IPS-20b (cell line): ENCODE data around the gene GPX1.
"Not testable (repeated sequence)": the region's sequence is repeated elsewhere in the genome, so short reads cannot be mapped to it uniquely, and the experiment has no call there.

Experiments
- H3K27ac ChIP-seq: one replicate; pipeline ENCODE4 v1.5.1; 2013; ENCODE audit warnings: low read length
- H3K27me3 ChIP-seq: 2 replicates; pipeline ENCODE4 v1.6.1; 2013; ENCODE audit warnings: mild to moderate bottlenecking, low read length, inconsistent platforms; ENCODE audit not compliant: insufficient read depth
- H3K36me3 ChIP-seq: 2 replicates; pipeline ENCODE4 v1.6.1; 2013; ENCODE audit warnings: low read depth, mild to moderate bottlenecking, inconsistent platforms, low read length, moderate library complexity; ENCODE audit not compliant: insufficient read depth
- H3K4me1 ChIP-seq: 2 replicates; pipeline ENCODE4 v1.6.1; 2013; ENCODE audit warnings: mild to moderate bottlenecking, control low read depth, inconsistent platforms, low read length, moderate library complexity; ENCODE audit not compliant: insufficient read depth
- H3K4me3 ChIP-seq: 2 replicates; pipeline ENCODE4 v1.5.1; 2013; ENCODE audit warnings: mild to moderate bottlenecking, low read length, inconsistent platforms
- H3K9ac ChIP-seq: 2 replicates; pipeline ENCODE4 v1.6.1; 2013; ENCODE audit warnings: low read depth, mild to moderate bottlenecking, inconsistent platforms, low read length, moderate library complexity
- H3K9me3 ChIP-seq: 2 replicates; pipeline ENCODE4 v1.6.1; 2013; ENCODE audit warnings: mild to moderate bottlenecking, low read depth, low read length, inconsistent platforms; ENCODE audit not compliant: insufficient read depth

The GPX1 gene

GRCh38 chr3:49386056-49386756 lies 28.1 kb upstream of the GPX1 start:
- Histone ChIP-seq H3K36me3 (no peaks in the 10 kb centered on the region), H3K4me3 (no peak overlapping the region), H3K9me3 (no peaks in the 10 kb centered on the region), H3K27ac (no peak overlapping the region), H3K9ac (no peak overlapping the region), H3K4me1 (no peaks in the 10 kb centered on the region), H3K27me3 (no peaks in the 10 kb centered on the region)

GRCh38 chr3:49385617-49386016 lies 27.5 kb upstream of the GPX1 start:
- Histone ChIP-seq H3K4me1 (no peaks in the 10 kb centered on the region), H3K27ac (no peak overlapping the region), H3K4me3 (no peak overlapping the region), H3K27me3 (no peaks in the 10 kb centered on the region), H3K9ac (no peak overlapping the region), H3K36me3 (no peaks in the 10 kb centered on the region), H3K9me3 (no peaks in the 10 kb centered on the region)

- Histone ChIP-seq H3K9ac (no peak overlapping the region), H3K4me1 (no peaks in the 10 kb centered on the region), H3K4me3 (no peak overlapping the region)
These were observed 25.2 kb upstream of the GPX1 start for GRCh38 chr3:49383387-49383786.

GRCh38 chr3:49378249-49378895 lies 20.2 kb upstream of the GPX1 start:
- Histone ChIP-seq H3K9me3 (no peaks in the 10 kb centered on the region), H3K27ac (no peak overlapping the region), H3K27me3 (no peaks in the 10 kb centered on the region), H3K4me3 (no peak overlapping the region), H3K36me3 (peaks cover 25% of the 10 kb centered on the region), H3K9ac (no peak overlapping the region), H3K4me1 (no peaks in the 10 kb centered on the region)

More at GRCh38 chr3:49383387-49383786, 25.2 kb upstream of the GPX1 start:
- Histone ChIP-seq H3K27me3 (no peaks in the 10 kb centered on the region), H3K36me3 (no peaks in the 10 kb centered on the region), H3K27ac (no peak overlapping the region), H3K9me3 (no peaks in the 10 kb centered on the region)

GRCh38 chr3:49377483-49377882 lies 19.3 kb upstream of the GPX1 start:
- Histone ChIP-seq H3K4me1 (no peaks in the 10 kb centered on the region), H3K27ac (no peak overlapping the region), H3K4me3 (no peak overlapping the region), H3K9ac (no peak overlapping the region), H3K9me3 (no peaks in the 10 kb centered on the region), H3K27me3 (no peaks in the 10 kb centered on the region), H3K36me3 (peaks cover 33% of the 10 kb centered on the region)

GRCh38 chr3:49371946-49372345 lies 13.8 kb upstream of the GPX1 start:
- H3K4me1 ChIP-seq: no peaks in the 10 kb centered on the region
- no peak overlapping the region for H3K4me3 ChIP-seq
- H3K27ac ChIP-seq: no peak overlapping the region
- H3K36me3 ChIP-seq: peaks cover 68% of the 10 kb centered on the region
- no peaks in the 10 kb centered on the region for H3K9me3 ChIP-seq
- H3K9ac ChIP-seq: no peak overlapping the region
- no peaks in the 10 kb centered on the region for H3K27me3 ChIP-seq

GRCh38 chr3:49370585-49371290 lies 12.6 kb upstream of the GPX1 start:
- no peak overlapping the region for H3K9ac ChIP-seq
- H3K4me3 ChIP-seq: no peak overlapping the region
- no peak overlapping the region for H3K27ac ChIP-seq
- peaks cover 79% of the 10 kb centered on the region for H3K36me3 ChIP-seq
- no peaks in the 10 kb centered on the region for H3K27me3 ChIP-seq
- H3K9me3 ChIP-seq: no peaks in the 10 kb centered on the region
- H3K4me1 ChIP-seq: no peaks in the 10 kb centered on the region

GRCh38 chr3:49362561-49362960 lies 4.4 kb upstream of the GPX1 start:
- Histone ChIP-seq H3K9me3 (no peaks in the 10 kb centered on the region), H3K4me3 (no peak overlapping the region), H3K9ac (no peak overlapping the region), H3K27ac (no peak overlapping the region), H3K4me1 (peaks cover 8% of the 10 kb centered on the region), H3K36me3 (peaks cover 65% of the 10 kb centered on the region), H3K27me3 (no peaks in the 10 kb centered on the region)

- no peak overlapping the region for H3K27ac ChIP-seq
- H3K9me3 ChIP-seq: no peaks in the 10 kb centered on the region
- H3K4me1 ChIP-seq: peaks cover 8% of the 10 kb centered on the region
- no peaks in the 10 kb centered on the region for H3K27me3 ChIP-seq
- H3K4me3 ChIP-seq: peak overlapping the region; percentile 75; the same call in 1 of the 2 replicates
- peaks cover 61% of the 10 kb centered on the region for H3K36me3 ChIP-seq
- no peak overlapping the region; the same call in 1 of the 2 replicates for H3K9ac ChIP-seq
These were observed 1.5 kb upstream of the GPX1 start for GRCh38 chr3:49359623-49360022.

- H3K9ac ChIP-seq: peak overlapping the region; percentile 93
- H3K36me3 ChIP-seq: peaks cover 61% of the 10 kb centered on the region
- H3K9me3 ChIP-seq: no peaks in the 10 kb centered on the region
- H3K27ac ChIP-seq: peak overlapping the region; percentile 99
- H3K4me1 ChIP-seq: peaks cover 8% of the 10 kb centered on the region
- H3K27me3 ChIP-seq: no peaks in the 10 kb centered on the region
- H3K4me3 ChIP-seq: peak overlapping the region; percentile 75
These were observed 702 bp upstream of the GPX1 start for GRCh38 chr3:49358884-49359225.

GRCh38 chr3:49357443-49358216 lies 523 bp downstream of the GPX1 start:
- H3K9me3 ChIP-seq, H3K4me1 ChIP-seq, H3K27me3 ChIP-seq: not testable (repeated sequence)
- H3K27ac ChIP-seq: peak overlapping the region; percentile 7
- peak overlapping the region; percentile 75 for H3K4me3 ChIP-seq
- peaks cover 57% of the 10 kb centered on the region for H3K36me3 ChIP-seq
- H3K9ac ChIP-seq: peak overlapping the region; percentile 79
